ENCODE measurements around the gene BTF3. TPM values are rescaled to one million over a fixed set of nuclear protein-coding genes. Genes with fewer than 3 reads are reported as not detected.

Gene BTF3
- total and polyA plus RNA-seq, 2 donors (not counting 3 experiments of a cell fraction or from before 2014, with no cell fraction given) = 325 to 637 TPM

GRCh38 chr5:73487815-73488214, 10.4 kb upstream of the BTF3 start:
- H4K20me1 ChIP-seq (replicated peaks; ENCODE audit: control insufficient read depth, extremely low read depth, insufficient read depth, low read length) = no peaks in the 10 kb centered on the region
- intact Hi-C loops (cut with micrococcal nuclease) = no loop called here
- POLR2A ChIA-PET = no interaction called here
- no peak overlapping the region for H3K4me3 ChIP-seq (replicated peaks in 1 of 3; ENCODE audit: insufficient read depth in 1 of 3, low read depth in 1 of 3, low read length in 3 of 3)
- H3K9me3 ChIP-seq (replicated peaks; ENCODE audit: control insufficient read depth, insufficient read depth, low read length) = no peaks in the 10 kb centered on the region
- H3K79me2 ChIP-seq (ENCODE audit: control insufficient read depth, insufficient read depth, low read length) = no peaks in the 10 kb centered on the region
- H3K9me1 ChIP-seq (replicated peaks; ENCODE audit: control insufficient read depth, extremely low read depth, insufficient read depth, low read length) = no peaks in the 10 kb centered on the region
- no peaks in the 10 kb centered on the region for H3K36me3 ChIP-seq (ENCODE audit: control insufficient read depth in 2 of 2, extremely low read depth in 1 of 2, insufficient read depth in 2 of 2, low read length in 2 of 2)
- H3K27ac ChIP-seq (ENCODE audit: insufficient read depth, low read depth, low read length) = no peak overlapping the region
- no peak overlapping the region for H3K4me2 ChIP-seq (ENCODE audit: insufficient read depth, low read length)
- CTCF ChIA-PET = interaction anchor here (1.2 to 3.8 kb wide), 4 partner anchors 10 to 34 kb away, joined by 3 to 13 read pairs (median 10); partner anchors contain the start of gene BTF3
- no TSS peak for BruUV-seq (replicated peaks)
- no peak for DNase-seq (ENCODE audit: low read depth, low spot score)
- no peak for FAIRE-seq
- H3K4me1 ChIP-seq (ENCODE audit: control insufficient read depth, extremely low read depth, insufficient read depth, low read length) = no peaks in the 10 kb centered on the region
- peaks cover 35 to 46% of the 10 kb centered on the region in 2 experiments for H3K27me3 ChIP-seq (ENCODE audit: control insufficient read depth in 2 of 2, insufficient read depth in 2 of 2, low read length in 2 of 2)
- no peak overlapping the region for H3K9ac ChIP-seq (replicated peaks; ENCODE audit: extremely low read depth, insufficient read depth, low read length)
- no peak overlapping the region for H2AFZ ChIP-seq (ENCODE audit: low read depth, low read length)
- dilution Hi-C loops (cut with MboI; ENCODE audit: extremely low pct_ligation_motif_present, low sequenced_read_pairs) = no loop called here
- TF ChIP-seq GATA2 (IDR thresholded peaks at IDR 0.05; ENCODE audit: insufficient read depth, insufficient read length, low read depth, low read length) = no peak
- TF ChIP-seq MYC (IDR thresholded peaks at IDR 0.05; ENCODE audit: low read depth, low read length) = no peak
- TF ChIP-seq JUN (IDR thresholded peaks at IDR 0.05; ENCODE audit: borderline replicate concordance, insufficient read depth, insufficient read length, low read depth) = no peak
- no peak for TF ChIP-seq POLR2A (IDR thresholded peaks at IDR 0.05; ENCODE audit: low read depth, low read length)
- TF ChIP-seq MAX (IDR thresholded peaks at IDR 0.05; ENCODE audit: insufficient read depth, insufficient read length) = no peak
- TF ChIP-seq POLR2AphosphoS5 (IDR thresholded peaks at IDR 0.05; ENCODE audit: insufficient read depth, low read depth, low read length) = no peak
- no peak for TF ChIP-seq FOS (IDR thresholded peaks at IDR 0.05; ENCODE audit: borderline replicate concordance, insufficient read depth, low read length)
- TF ChIP-seq EZH2 (IDR thresholded peaks at IDR 0.05; ENCODE audit: borderline replicate concordance, low read depth, low read length, severe bottlenecking) = no peak
- TF ChIP-seq CTCF (IDR thresholded peaks at IDR 0.05; ENCODE audit: extremely low read depth in 1 of 2, insufficient read depth in 1 of 2, low read depth in 1 of 2, low read length in 2 of 2) = no peak

Measured in endothelial cell of umbilical vein (primary cell).